Cerebellar cortex (tissue), 1 donor: ENCODE results near the gene FAM120AOS.

Experiments
- DNase-seq: peaks from one replicate; pipeline ENCODE4 v3.0.0-alpha.2; 2015; ENCODE audit warnings: low spot score

Gene FAM120AOS

DNA sequence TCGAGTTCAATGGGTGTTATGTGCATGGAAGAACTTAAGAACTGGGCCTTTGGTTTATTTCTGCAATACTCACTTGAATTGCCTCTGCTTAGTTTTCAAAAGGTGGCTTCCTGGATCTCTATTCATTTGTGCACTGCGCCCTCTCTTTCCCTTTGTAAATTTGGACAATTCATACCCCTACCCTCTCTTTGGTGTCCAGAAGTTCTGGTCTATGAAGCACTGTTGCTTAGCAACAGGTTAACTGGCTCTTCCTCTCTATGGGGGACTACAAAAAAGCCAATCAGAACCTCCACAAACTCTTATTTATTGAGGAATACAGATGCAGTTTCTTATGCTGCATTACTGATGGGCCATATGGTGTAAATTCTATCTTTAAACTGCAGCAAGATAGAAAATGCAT lies 15.4 kb downstream of the FAM120AOS start:
- DNase-seq: no peak

DNA sequence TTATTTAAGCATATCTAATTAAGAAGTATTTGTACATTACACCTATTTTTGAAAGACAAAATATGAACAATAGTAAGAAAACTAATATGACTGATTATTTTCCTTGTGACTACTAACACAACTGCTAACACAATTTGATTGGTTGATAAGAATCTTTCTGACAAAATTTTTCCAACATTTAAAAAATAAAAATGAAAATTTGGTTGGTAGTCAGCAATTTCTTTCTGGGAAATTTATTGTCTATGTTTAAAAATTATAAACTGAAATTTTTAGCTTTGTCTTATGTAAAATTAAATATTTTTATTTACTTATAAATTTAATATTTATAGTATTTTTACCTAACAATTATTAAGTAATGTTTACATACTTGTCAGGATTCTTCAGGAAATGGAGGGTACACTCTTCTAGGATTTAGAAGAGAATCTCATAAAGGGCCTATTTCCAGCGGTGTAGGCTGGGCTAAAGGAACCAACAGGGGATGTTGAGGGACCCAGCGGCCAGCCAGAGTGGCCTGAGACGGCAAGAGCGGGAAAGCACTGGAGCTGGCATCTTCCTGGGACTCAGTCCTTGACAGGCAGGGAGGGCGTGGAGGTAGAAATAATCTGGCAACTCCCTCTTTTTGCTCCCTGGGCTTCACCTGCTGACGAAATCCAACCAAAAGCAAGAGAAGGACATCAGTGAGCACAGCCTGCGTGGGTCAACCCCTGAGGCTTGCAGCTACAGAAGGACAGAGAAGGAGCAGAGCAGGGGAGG lies 16.6 kb downstream of the FAM120AOS start:
- no peak for DNase-seq

DNA sequence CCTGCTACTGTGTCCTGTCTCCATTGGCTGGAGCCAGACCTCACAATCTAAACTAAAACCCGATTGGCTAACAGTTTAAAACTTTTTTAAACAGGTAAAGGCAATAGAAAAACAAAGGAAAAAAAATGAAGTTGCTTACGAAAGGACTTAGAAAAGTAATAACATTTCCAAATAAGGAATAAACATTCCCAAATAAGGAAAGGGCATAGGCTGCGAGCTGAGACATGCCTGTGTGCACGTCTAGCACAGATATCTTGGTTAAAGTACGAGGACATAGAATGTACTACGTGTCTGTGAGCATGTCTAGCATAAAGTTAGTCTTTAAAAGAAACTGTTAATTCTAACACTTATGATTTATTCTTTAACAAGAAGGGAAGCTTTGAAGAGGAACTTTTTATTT lies 17.2 kb downstream of the FAM120AOS start:
- DNase-seq: no peak

DNA sequence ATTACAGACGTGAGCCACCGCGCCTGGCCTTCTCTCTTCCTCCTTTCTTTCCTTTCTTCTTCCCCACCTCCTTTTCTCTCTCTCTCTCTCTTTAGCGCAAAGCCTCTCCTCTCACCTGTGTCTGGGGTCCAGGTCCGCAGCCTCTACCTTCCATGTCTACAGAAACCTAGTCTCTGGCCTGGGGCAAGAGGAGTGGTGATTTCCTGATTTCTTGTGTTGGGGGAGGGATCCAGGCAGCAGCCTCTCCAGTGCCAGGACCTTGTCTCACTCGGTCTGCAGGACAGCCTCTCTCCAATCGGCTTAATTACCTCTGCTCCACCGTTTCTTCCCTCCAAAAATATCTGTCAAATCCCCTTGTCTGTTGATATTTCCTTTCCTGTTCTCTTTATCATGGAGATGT lies 18.0 kb downstream of the FAM120AOS start:
- DNase-seq: no peak

DNA sequence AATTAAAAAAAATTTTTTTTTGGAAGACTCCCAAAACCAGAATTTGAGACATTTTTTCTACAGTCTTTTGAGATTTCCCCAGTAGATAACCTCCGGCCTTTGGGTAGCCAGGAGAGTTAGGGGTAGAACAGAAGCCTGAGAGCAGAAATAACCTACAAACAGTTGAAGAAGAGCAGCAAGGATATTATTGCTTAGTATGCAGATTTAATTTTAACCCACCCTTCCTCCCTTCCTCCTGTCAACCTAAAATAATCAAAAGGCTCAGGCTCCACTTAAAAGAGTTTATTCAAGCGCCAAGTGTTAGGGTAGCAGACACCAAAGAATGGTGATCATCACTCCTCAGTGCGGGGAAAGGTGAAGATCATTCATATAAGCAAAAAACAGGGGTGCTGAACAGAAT lies 19.3 kb downstream of the FAM120AOS start:
- no peak for DNase-seq

DNA sequence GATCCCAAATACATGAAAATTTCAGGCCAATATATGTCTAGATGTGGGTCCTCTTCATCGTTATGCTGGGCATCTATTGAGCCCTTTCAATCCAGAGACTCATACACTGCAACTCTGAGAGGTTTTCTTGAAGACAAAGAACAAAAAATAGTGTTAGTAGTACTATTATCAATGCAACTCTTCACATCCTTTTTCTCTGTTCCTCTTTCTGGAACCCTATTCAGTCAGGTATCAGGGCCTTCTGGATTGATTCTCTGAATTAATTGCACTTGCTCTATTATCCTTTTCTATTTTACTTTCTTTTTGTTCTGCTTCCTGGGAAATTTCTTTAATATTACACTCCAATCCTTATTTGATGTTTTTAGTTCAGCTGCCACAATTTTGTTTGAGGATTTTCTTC lies 20.4 kb downstream of the FAM120AOS start:
- no peak for DNase-seq

DNA sequence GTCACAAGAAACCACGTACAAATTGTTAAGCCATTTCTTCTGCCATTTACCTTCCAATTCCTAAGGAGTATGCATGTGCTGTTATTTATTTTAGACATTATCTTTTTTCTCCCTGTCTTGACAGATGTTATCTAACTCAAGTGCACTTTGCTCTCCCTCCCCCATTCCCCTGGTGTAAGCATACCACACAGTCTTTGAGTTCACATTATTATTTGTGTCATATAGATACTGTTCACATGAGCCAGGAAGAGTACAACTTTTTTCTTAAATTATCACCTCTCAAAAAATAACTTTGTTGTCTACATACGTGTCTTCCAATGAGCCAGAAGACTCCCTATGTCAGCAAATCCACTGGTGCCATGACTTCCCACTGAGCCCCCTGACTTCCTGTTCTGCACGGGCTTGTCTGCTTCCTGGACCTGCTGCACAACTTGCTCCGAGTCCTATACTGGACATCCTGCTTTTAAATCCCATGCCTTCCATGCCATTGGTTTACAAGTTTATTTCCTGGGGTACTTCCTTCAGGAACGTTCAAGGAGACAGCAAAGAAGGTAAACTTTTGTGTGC lies 21.8 kb downstream of the FAM120AOS start:
- DNase-seq: no peak

DNA sequence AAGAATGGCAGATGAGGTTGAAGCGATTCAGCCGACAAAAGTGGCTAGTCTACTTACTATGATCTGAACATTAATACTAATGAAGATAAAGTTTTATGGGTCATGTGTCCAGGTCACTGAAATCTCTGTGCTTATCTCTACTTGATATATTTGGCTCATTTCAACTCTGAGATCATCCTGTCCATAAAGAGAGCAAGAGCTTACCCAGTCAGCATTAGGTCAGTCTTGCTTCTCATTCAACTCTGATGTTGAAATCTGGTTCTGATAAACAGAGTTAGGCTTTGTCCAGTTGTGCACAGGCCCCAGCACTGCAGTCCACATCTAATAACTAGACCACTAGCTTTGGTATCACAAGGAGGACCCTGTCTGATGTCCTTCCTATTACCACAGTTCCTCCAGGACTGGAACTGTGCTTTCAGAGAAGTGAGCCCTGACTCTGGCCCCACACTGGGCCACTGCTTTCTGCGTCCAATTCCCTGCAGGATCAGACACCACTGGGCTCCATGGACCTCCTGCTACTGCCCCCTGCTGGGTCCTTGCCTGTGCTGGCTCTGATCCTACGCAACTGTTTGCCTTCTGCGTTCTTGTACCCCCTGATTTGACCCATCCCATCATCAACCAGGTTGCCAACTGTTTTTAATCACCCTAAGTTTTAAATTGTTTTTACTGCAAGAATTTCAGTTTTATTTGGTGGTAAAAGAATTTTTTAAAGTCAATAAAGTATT lies 25.6 kb downstream of the FAM120AOS start:
- DNase-seq: no peak

DNA sequence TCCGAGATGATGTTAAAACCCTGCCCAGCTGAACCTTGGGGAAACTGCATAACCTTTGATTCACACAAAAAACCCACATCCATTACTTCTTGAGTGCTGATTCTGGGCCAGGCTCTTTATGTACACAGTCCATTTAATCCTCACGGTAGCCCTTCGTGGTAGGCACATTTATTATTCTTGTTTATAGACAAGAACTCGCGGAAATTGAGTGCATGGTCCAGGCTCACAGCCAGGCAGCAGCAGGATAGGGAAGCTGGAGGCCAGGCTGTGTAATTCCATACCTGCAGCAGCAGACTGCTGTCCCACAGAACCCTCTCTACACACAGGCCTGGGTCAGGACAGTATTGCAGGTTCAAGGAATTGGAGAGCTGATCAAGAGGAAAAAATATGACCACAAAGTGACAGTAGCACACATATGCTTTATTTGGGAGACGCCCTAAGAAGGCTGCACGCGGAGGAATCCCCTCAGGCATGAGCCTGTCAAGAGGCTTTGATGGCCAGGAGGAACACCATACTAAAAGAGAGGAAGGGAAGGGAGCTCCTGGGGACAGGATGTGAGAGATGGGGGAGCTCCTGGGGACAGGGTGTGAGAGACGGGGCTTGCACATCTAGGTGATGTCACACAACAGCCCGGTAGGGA lies 30.3 kb downstream of the FAM120AOS start:
- DNase-seq: no peak

DNA sequence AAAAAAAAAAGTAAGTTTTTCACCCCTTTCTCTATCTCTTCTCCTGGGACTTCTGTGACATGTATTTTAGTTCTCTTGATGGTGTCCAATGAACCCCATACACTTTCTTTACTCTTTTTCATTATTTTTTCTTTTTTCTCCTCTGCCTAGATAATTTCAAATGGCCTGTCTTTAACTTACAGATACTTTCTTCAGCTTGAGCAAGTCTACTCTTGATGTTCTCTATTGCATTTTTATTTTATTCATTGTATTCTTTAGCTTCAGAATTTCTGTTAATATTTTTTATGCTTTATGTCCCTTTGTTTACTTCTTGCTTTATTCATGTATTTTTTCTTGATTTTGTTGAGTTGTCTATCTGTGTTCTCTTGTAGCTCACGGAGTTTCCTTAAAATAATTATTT lies 34.4 kb downstream of the FAM120AOS start:
- no peak for DNase-seq

DNA sequence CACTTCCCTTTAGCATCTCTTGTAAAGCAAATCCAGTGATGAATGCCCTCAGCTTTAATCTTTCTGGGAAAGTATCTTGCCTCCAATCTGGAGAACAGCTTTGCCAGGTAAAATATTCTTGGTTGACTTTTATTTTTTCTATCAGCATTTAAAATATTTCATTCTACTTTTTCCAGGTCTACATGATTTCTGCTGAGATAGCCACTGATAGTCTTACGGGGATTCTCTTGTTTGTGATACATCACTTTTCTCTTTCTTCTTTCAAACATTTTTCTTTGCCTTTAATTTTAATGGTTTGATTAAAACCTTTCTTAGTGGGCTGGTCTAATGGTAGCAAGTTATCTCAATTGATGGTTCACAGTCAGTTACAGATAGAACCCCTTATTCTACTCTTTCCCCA lies 35.8 kb downstream of the FAM120AOS start:
- no peak for DNase-seq

DNA sequence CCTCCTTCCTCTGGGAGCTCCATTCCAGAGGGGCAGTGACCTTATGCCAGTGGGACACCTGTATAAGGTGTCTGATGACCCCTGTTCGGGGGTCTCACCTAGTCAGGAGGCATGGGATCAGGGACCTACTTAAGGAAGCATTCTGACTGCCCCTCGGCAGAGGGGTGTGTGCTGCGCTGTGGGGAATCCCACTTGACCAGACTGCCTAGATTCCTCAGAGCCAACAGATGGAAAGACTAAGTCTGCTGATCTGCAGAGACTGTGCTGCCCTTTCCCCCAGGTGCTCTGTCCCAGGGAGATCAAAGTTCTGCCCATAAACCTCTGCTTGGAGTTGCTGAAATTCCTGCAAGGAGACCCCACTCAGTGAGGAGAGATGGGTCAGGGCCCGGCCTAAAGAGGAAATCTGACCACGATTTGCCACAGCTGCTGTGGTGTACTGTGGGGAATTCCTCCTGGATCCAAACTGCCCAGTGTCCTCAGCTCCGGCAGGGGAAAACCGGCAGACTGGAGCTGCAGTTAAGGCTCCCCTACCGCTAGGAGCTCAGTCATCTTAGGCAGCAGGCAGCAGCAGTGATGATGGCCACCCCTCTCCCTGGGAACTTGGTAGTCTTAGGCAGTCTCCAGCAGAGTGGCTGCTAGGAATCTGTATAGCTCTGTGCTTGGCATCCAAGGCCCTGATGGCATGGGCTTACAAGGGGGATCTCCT lies 36.7 kb downstream of the FAM120AOS start:
- no peak for DNase-seq

DNA sequence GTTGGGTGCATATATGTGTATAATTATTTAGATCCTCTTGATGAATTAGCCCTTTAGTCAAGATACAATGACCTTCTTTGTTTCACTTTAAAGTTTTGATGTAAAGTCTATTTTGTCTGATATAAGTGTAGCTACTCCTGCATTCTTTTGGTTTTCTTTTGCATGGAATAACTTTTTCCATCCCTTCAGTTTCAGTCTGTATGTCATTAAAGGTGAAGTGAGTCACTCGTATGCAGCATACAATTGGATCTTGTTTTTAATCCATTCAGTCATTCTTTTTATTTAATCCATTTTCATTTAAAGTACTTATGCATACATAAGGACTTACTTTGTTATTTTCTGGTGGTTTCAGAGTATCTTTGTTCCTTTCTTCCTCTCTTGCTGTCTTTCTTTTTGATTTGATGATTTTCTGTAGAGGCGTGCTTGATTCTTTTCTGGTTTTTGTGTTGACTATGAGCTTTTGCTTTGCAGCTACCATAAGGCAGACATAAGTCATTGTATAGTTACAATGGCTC lies 38.1 kb downstream of the FAM120AOS start:
- no peak for DNase-seq

DNA sequence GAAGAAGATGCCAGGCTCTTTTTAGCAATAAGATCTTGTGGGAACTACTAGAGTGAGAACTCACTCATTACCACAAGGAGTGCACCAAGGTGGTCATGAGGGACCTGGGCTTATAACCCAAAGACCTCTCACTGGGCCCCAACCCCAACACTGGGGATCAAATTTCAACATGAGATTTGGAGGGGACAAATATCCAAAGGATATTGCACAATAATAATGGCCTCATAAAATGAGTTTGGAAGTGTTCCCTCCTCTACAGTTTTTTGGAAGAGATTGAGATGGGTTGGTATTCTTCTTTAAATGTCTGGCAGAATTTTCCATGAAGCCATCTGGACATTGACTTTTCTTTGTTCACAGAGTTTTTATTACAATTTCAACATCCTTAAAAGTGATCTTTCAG lies 39.9 kb downstream of the FAM120AOS start:
- no peak for DNase-seq

DNA sequence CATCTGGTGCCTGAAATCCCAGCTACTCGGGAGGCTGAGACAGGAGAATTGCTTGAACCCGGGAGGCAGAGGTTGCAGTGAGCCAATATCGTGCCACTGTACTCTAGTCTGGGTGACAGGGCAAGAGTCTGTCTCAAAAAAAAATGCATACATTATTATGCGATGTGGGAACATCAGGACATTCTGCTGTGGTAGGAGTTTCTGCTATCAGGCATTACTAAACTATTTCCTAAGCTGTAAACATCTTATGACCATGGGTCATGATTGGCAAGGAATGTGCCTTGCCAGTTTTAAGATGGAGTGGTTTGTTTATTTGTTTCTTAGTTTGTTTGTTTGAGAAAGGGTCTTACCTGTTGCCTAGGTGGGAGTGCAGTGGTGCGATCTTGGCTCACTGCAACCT lies 47.0 kb downstream of the FAM120AOS start:
- DNase-seq: no peak

DNA sequence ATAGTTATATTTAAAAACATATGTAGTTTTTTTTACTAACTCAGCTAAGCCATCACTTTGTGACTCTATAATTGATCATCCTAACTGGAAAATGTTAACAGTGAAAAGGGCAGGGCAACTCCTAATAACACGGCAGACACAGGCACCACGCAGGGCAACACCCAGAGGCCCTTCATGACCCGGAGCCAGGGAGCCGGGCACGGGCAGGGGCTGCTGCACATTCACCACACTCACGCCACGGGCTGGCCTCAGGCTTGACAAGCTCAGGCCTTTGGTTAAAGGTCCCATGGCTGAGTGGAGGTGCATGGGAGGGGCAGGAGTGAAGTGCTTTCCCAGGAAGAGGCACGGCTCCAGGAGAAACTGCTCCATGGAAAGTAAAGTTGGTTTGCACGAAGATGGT lies 54.9 kb downstream of the FAM120AOS start:
- DNase-seq: no peak

DNA sequence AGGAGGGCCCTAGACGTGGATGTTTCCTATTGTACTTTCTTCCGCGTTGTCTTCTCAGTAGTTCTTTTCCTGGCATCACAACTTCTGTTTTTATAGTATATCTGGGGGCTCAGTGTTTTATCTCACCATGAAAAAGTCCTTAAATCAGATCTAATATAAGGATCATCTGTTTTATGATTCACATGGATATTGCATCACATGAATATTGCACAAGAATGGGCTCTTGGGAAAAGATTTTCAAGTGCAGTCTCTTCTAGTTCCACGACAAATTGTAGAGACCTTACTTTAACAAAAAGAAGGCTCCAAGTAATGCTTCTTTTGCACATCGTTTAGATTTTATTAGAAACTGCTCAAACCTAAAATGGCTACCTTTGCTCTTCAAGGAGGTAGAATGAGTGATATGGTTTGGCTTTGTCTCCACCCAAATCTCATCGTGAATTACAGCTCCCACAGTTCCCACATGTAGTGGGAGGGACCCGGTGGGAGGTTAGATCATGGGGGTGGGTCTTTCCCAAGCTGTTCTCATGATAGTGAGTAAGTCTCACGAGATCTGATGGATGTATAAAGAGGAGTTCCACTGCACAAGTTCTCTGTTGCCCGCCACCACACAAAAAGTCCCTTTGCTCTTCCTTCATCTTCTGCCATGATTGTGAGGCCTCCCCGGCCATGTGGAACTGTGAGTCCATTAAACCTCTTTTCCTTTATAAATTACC lies 55.6 kb downstream of the FAM120AOS start:
- DNase-seq: no peak
